Fibroblast of villous mesenchyme (primary cell): ENCODE results near the gene STK36. TPM values are rescaled to one million over a fixed set of nuclear protein-coding genes. Genes with fewer than 3 reads are reported as not detected.

Experiments used
- DNase-seq: peaks from one replicate; pipeline ENCODE4 v3.0.0-alpha.2; 2010; ENCODE audit warnings: low read depth
- H3K4me3 ChIP-seq: 2 replicates; pipeline ENCODE4 v1.5.1; 2011; ENCODE audit warnings: low read depth, mild to moderate bottlenecking, low read length
- CTCF ChIP-seq: IDR thresholded peaks from 2 replicates; pipeline ENCODE4 v1.5.1; 2012; ENCODE audit warnings: low read depth, mild to moderate bottlenecking, low read length; ENCODE audit not compliant: insufficient read depth
- total RNA-seq: library from RNA; depleted of rRNA; stranded (reverse); fragments of >200 nt; gene quantifications from 2 replicates; pipeline ENCODE4 v1.2.3, GENCODE V29; 2012

Gene STK36
- total RNA-seq, result 23.7 and 23.8 TPM in 2 replicates

DNA sequence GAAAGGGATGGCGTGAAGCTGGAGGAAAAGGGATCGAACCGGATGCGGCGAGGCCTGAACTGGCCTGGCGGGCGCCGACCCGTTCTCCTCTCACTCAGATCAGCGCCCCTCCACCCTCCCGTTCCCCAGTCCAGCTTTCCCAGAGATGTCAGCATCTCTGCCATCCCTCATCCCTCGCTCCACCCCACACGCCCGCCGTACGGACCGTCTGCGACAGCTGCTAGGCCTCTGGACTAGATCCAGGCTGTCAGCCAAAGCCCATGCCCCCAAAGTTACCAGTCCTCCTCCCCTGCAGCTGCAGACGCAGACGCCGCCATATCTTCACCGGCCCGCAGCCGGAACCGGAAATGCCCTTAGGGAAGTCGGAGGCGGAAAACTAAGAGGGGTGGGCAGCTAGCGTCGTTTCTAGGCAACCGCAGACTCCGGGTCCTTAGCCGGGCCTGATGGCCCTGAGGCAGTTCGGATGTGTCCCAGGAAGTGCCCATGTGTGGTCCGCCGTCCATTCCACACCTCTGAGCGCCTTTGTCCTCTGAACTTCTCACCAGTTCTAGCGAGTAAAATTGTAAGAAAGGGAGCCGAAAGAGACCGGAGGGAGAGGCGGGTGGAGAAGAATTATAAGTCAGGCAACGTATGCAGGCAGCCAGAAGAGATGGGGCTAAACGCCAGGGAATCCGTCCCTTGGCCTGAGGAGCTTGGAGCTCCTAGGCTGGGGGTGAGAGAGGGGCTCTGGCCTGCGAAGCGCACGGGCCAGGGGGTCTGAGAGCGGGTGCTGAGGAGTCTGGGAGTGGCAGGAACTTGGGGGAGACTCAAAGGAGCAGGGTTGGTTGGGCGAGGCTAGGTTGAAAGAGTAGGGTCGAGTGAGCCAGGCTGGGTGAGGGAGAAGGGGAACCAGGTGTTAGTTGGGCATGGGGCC is at the start of gene STK36, which contains the start of gene RNF25:
Gene STK36, plus strand, starts transcription at position 433 of the 913 bp plus-strand sequence. CDS start 744 bp downstream, outside the sequence.
Gene RNF25, minus strand, starts transcription at position 349 of the 913 bp plus-strand sequence. Its CDS starts 32 bp downstream, at position 317.
- H3K4me3 ChIP-seq, result peak within 1 kb of the TSS; percentile 86
- TF ChIP-seq CTCF, result no peak
- peak; percentile 90 for DNase-seq

DNA sequence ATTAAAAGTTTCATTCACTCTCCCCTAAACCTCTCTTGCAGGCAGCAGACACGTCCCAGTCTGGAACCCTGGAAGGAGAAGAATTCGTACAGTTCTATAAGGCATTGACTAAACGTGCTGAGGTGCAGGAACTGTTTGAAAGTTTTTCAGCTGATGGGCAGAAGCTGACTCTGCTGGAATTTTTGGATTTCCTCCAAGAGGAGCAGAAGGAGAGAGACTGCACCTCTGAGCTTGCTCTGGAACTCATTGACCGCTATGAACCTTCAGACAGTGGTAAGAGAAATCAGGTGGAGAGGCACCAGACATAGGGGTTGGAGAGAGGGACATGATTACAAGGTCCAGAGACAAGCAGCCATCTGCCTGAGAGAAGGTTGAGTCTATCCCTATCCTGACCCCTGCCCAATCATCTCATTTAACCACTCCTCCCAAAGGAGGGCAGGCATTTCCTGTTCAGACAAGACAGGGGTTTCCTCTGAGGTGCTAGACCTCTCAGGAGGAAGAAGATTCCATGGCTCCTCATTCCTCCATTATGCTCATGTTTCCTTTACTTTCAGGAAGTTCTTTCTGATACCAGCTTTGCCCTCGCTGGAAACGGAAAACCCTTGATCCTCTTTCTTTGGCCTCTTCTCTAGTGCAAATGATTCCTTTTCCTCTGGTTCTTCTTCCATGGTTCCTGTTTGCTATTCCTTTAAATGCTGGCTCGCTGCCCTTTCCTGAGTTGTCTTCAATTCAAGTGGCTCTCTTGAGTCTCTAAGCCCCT is 49.1 kb upstream of the STK36 start:
- TF ChIP-seq CTCF, result no peak
- DNase-seq, result no peak
- H3K4me3 ChIP-seq, result no peak overlapping the region

DNA sequence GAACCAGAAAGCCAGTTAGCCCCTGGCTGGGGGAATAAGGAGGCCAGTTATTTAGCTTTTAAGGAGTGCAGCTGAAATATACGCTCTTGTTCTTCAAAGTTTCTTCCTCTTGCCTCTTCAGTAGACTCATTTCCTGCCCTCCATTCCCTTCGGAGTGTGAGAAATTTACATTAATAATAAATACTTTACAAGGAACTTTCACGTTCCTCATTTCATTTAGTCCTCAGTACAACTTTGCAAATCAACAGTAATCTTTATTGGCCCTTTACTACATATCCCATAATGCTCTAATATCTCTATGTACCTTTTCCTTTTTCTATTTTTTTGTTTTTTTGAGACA is 48.5 kb upstream of the STK36 start:
- no peak for DNase-seq
- TF ChIP-seq CTCF, result no peak

DNA sequence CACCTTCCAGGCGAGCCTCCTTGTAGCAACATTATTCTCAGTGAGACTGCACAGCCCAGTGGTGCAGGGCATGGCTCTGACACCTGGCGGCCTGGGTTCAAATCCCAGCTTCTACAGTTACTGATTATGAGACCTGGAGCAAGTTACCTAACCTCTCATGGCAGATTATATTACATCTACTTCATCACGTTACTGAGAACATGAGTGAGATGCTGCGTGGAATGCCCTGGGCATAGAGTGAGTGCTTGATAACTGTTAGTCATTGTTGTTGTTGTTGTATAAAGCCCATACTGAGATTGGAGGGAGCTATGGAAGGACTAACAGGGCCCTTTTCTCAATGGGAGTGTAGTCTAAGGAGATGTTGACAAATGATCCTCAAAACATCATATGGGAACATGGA is 45.5 kb upstream of the STK36 start:
- TF ChIP-seq CTCF, result no peak
- DNase-seq, result no peak
- H3K4me3 ChIP-seq, result no peak overlapping the region

More for the DNA sequence above, 48.5 kb upstream of the STK36 start:
- no peak overlapping the region for H3K4me3 ChIP-seq

GRCh38 chr2:218627939-218628338 is 43.9 kb upstream of the STK36 start:
- TF ChIP-seq CTCF, result no peak
- H3K4me3 ChIP-seq, result no peak overlapping the region
- DNase-seq, result no peak

GRCh38 chr2:218631837-218632236 is 40.0 kb upstream of the STK36 start:
- DNase-seq, result no peak
- TF ChIP-seq CTCF, result no peak
- no peak overlapping the region for H3K4me3 ChIP-seq
